ENCODE results near the gene KLHL3. TPM values are rescaled to one million over a fixed set of nuclear protein-coding genes. Genes with fewer than 3 reads are reported as not detected.

The KLHL3 gene
- total RNA-seq, 4 donors from 2014 or later, result 0.75 to 4.4 (median 2.6) TPM

DNA sequence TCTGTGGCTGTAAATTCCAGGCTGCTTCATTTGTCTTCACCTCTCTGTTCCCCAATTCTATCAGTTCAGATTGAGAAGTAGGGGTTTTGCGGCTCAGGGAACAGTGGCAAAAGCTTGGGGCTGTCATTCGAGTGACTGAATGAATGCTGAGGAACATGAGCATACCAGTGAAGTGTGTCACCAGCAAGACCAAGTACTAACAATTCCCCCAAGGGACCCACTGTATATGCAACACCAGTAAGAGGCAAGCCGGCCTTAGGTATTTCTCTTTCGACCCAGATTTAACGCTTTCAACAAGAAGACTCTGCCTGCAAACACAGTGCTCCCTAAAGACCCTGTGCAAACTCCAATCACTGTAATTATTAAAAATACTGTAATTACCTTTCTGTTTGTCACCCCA is 25.8 kb downstream of the KLHL3 start:
- no peak overlapping the region for H3K4me3 ChIP-seq
- H3K4me1 ChIP-seq, result no peaks in the 10 kb centered on the region
- 92 to 100% methylated on average over 2 to 5 of the region's 5 CpGs for WGBS, 2 donors (ENCODE audit: low coverage in 1 of 2)
- H3K9me3 ChIP-seq, result peaks cover 0 to 4% of the 10 kb centered on the region in 2 donors
- in situ Hi-C loops (cut with MboI; ENCODE audit: low pct_ligation_motif_present in 1 of 4, low pct_unique_long_range_greater_than_20kb in 1 of 4, low sequenced_read_pairs in 3 of 4) (no loop called here), intact Hi-C loops (cut with DNase I; ENCODE audit: low total_unique reads) (no loop called here)
- no peaks in the 10 kb centered on the region for H3K36me3 ChIP-seq
- no peak for TF ChIP-seq EP300 (IDR thresholded peaks at IDR 0.05; ENCODE audit: low read depth)
- H3K27ac ChIP-seq, result no peak overlapping the region
- DNase-seq, result no peak
- no peaks in the 10 kb centered on the region for H3K27me3 ChIP-seq

- Histone ChIP-seq H3K27ac (no peak overlapping the region), H3K4me3 (no peak overlapping the region), H3K36me3 (no peaks in the 10 kb centered on the region), H3K9me3 (peaks cover 0 to 4% of the 10 kb centered on the region in 2 donors), H3K27me3 (no peaks in the 10 kb centered on the region), H3K4me1 (no peaks in the 10 kb centered on the region)
- DNase-seq, result no peak
- in situ Hi-C loops (cut with MboI; ENCODE audit: low pct_ligation_motif_present in 1 of 4, low pct_unique_long_range_greater_than_20kb in 1 of 4, low sequenced_read_pairs in 3 of 4) (no loop called here), intact Hi-C loops (cut with DNase I; ENCODE audit: low total_unique reads) (no loop called here)
- no peak for TF ChIP-seq CTCF (IDR thresholded peaks at IDR 0.05)
- TF ChIP-seq POLR2A (IDR thresholded peaks at IDR 0.05), result no peak
- TF ChIP-seq POLR2AphosphoS5 (IDR thresholded peaks at IDR 0.05), result no peak
- no peak for TF ChIP-seq EP300 (IDR thresholded peaks at IDR 0.05; ENCODE audit: low read depth)
- WGBS, 2 donors (ENCODE audit: low coverage in 1 of 2), result 90 to 93% methylated on average over 2 to 3 of the region's 3 CpGs
Measured at GRCh38 chr5:137708796-137709559, 26.9 kb downstream of the KLHL3 start.

DNA sequence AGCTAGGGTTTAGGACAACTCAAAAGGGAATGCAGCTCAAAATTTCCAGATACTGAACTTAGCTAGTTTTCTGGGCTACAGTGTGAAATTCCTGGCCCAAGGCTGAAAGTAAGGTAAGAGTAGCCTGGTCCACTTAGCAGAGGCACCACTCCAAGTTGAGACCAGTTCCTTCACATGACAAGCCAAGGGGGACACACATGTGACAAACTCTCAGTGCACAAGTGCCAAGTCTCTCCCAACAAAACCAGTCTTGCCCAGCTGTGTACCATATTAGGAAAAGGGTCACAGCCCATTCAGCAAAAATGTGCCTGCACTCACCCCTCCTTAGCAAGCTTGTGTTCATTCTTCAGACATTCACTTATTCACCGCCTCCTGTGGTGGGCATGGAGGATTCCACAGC is 27.8 kb downstream of the KLHL3 start:
- intact Hi-C loops (cut with DNase I; ENCODE audit: low total_unique reads), result no loop called here
- no peak for DNase-seq
- no peaks in the 10 kb centered on the region for H3K9me3 ChIP-seq
- in situ Hi-C loops (cut with MboI; ENCODE audit: low pct_ligation_motif_present in 1 of 4, low pct_unique_long_range_greater_than_20kb in 1 of 4, low sequenced_read_pairs in 3 of 4), result no loop called here
- no peaks in the 10 kb centered on the region for H3K36me3 ChIP-seq
- no peak overlapping the region for H3K4me3 ChIP-seq
- H3K27ac ChIP-seq, result no peak overlapping the region
- H3K4me1 ChIP-seq, result no peaks in the 10 kb centered on the region
- TF ChIP-seq POLR2A (IDR thresholded peaks at IDR 0.05) (no peak), CTCF (IDR thresholded peaks at IDR 0.05) (no peak), POLR2AphosphoS5 (IDR thresholded peaks at IDR 0.05) (no peak)
- no peaks in the 10 kb centered on the region for H3K27me3 ChIP-seq
- WGBS, 2 donors (ENCODE audit: low coverage in 1 of 2), result 100% methylated on average over 1 of the region's 1 CpG; no CpG with 5 or more reads in 1 of the 2 donors

DNA sequence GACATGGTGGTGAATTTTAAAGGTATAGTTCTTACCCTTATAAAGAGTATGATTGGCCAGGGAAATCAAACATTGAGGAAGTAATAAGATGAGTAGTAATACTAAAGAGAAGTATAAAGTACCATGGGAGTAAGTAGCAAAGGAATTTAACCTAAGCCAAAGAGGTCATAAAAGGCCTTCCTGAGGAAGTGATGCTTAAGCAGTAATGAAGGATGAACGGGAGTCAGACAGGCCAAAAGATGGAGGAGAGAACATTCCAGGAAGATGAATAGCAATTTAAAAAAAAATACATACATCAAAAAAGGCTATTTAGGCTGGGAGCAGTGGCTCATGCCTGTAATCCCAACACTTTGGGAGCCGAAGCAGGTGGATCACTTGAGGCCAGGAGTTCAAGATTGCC is 29.0 kb downstream of the KLHL3 start:
- H3K36me3 ChIP-seq, result no peaks in the 10 kb centered on the region
- in situ Hi-C loops (cut with MboI; ENCODE audit: low pct_ligation_motif_present in 1 of 4, low pct_unique_long_range_greater_than_20kb in 1 of 4, low sequenced_read_pairs in 3 of 4), result no loop called here
- H3K27ac ChIP-seq, result no peak overlapping the region
- no peak overlapping the region for H3K4me3 ChIP-seq
- TF ChIP-seq EP300 (IDR thresholded peaks at IDR 0.05; ENCODE audit: low read depth) (no peak), CTCF (IDR thresholded peaks at IDR 0.05) (no peak), POLR2AphosphoS5 (IDR thresholded peaks at IDR 0.05) (no peak), POLR2A (IDR thresholded peaks at IDR 0.05) (no peak)
- no peaks in the 10 kb centered on the region for H3K27me3 ChIP-seq
- intact Hi-C loops (cut with DNase I; ENCODE audit: low total_unique reads), result no loop called here
- DNase-seq, result no peak
- no peaks in the 10 kb centered on the region for H3K9me3 ChIP-seq
- WGBS, 2 donors (ENCODE audit: low coverage in 1 of 2), result 85 to 86% methylated on average over 2 of the region's 2 CpGs
- no peaks in the 10 kb centered on the region for H3K4me1 ChIP-seq

DNA sequence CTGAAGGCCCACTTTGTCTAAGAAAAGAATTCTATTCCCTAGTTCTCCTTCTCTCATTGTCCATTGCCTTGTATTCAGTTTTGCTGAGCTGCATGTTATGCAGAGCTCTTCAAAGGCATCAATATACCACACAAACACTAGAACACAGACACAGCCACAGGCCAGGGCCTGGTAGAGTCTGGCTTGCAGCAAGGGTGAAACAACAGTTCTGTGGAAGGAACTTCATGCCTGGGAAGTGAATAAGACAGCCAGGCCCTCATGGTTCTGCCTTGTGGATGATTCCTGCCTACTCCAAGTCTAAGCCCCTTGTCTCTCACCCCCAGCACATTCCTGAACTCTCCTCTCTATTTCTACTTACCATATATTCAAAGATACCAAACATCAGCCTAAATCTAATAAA is 30.8 kb downstream of the KLHL3 start:
- Histone ChIP-seq H3K27ac (no peak overlapping the region), H3K9me3 (no peaks in the 10 kb centered on the region), H3K4me1 (no peaks in the 10 kb centered on the region), H3K4me3 (no peak overlapping the region), H3K27me3 (no peaks in the 10 kb centered on the region), H3K36me3 (no peaks in the 10 kb centered on the region)
- intact Hi-C loops (cut with DNase I; ENCODE audit: low total_unique reads) (no loop called here), in situ Hi-C loops (cut with MboI; ENCODE audit: low pct_ligation_motif_present in 1 of 4, low pct_unique_long_range_greater_than_20kb in 1 of 4, low sequenced_read_pairs in 3 of 4) (no loop called here)
- no peak for DNase-seq
- no peak for TF ChIP-seq EP300 (IDR thresholded peaks at IDR 0.05; ENCODE audit: low read depth)
- no peak for TF ChIP-seq POLR2AphosphoS5 (IDR thresholded peaks at IDR 0.05)
- TF ChIP-seq CTCF (IDR thresholded peaks at IDR 0.05), result no peak
- no peak for TF ChIP-seq POLR2A (IDR thresholded peaks at IDR 0.05)

Measured in transverse colon (tissue), 4 donors.